ENCODE measurements around the gene KMT5B. TPM values are rescaled to one million over a fixed set of nuclear protein-coding genes. Genes with fewer than 3 reads are reported as not detected.

KMT5B gene
- 16.0 to 27.8 TPM (median 20.5 TPM) in 5 replicates for total RNA-seq (2022; extraction: Qiagen RNA extraction; ENCODE audit: low read depth)

DNA sequence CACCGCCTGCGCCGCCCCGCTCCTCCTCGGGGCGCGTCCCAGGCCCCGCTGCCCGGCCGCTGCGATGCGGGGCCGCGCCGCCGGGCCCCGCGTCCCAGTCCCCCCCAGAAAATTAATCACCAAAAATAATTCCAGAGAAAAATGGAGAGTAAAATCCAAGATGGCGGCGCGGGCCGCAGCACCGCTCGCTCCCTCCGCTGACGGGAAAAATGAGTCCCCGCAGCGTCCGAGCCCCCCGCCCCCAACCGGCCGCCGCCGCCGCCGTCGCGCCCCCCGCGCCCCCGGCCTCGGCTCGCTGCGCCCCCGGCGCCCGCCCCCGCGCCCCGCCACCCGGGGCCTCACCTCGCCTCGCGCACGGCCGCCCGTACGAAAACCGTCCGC lies at the start of gene KMT5B:
Gene KMT5B, minus strand, starts transcription at position 162 of the 381 bp plus-strand sequence. CDS start 23,220 bp downstream, outside the sequence.

DNA sequence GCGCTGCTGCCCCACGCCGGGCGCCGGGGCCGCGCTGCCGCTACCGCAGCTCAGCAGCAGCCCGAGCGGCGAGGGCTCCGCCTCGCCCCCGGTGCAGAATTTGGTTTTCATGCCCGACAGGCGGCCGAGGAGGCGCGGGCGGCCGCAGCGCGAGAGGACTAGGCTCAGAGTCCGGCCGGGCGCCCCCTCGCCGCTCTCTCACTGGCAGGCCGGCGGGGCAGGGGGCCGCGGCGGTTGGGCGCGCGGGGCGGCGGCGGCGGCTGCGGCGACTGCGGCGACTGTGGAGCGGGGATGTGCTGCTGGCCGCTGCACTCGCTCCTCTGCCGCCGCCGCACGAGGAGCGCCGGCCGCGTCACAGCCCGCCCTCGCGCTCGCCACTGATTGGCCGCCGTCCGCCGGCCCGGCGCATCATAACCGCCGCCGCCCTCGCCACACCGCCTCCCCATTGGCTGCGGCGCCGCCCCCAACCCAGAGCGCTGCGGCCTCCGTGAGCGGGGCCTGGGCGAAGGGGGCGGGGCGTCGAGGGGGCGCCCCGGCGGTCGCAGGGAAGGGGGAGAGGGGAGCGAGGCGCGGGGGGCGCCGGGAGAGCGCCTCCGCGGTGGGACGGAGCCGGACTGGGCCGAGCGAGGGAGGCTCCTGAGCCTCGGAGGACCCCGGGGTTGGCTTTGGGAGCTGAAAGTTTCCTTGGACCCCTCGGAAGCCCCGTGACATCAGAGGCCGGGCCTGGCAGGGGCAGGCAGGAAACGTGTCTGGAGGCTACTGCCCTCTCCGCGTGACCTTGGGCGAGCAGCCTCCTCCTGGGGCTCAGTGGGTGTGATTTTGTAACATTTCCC lies 91.8 kb downstream of the KMT5B start, which contains the start of gene CHKA:
Gene CHKA, minus strand, starts transcription at position 322 of the 833 bp plus-strand sequence. Its CDS starts 211 bp downstream, at position 111.

Other genes with a start within 250 kb of the KMT5B start
- gene UNC93B1, start 209.2 kb downstream of the KMT5B start, total RNA-seq (2022; extraction: Qiagen RNA extraction; ENCODE audit: low read depth) = 57.3 to 88.2 TPM (median 74.8 TPM) in 5 replicates
- gene ALDH3B1, start 203.0 kb downstream of the KMT5B start, total RNA-seq (2022; extraction: Qiagen RNA extraction; ENCODE audit: low read depth) = 112 to 141 TPM (median 115 TPM) in 5 replicates
- gene NDUFS8, start 182.6 kb downstream of the KMT5B start, total RNA-seq (2022; extraction: Qiagen RNA extraction; ENCODE audit: low read depth) = 266 to 400 TPM (median 378 TPM) in 5 replicates
- gene TCIRG1, start 174.3 kb downstream of the KMT5B start, total RNA-seq (2022; extraction: Qiagen RNA extraction; ENCODE audit: low read depth) = 77.0 to 167 TPM (median 125 TPM) in 5 replicates
- gene CHKA, start 91.9 kb downstream of the KMT5B start, total RNA-seq (2022; extraction: Qiagen RNA extraction; ENCODE audit: low read depth) = 26.8 to 33.1 TPM (median 31.7 TPM) in 5 replicates
- gene C11orf24, start 58.7 kb upstream of the KMT5B start, total RNA-seq (2022; extraction: Qiagen RNA extraction; ENCODE audit: low read depth) = 52.4 to 67.6 TPM (median 62.9 TPM) in 5 replicates
- gene LRP5, start 99.3 kb upstream of the KMT5B start, total RNA-seq (2022; extraction: Qiagen RNA extraction; ENCODE audit: low read depth) = 35.4 to 60.1 TPM (median 55.2 TPM) in 5 replicates
- gene PPP6R3, start 247.5 kb upstream of the KMT5B start, total RNA-seq (2022; extraction: Qiagen RNA extraction; ENCODE audit: low read depth) = 47.2 to 56.1 TPM (median 54.0 TPM) in 5 replicates